OCI-LY1 (cell line): ENCODE measurements around the gene PTPRU.

Source experiments
- H2AFZ ChIP-seq: fragments of 200-600 bp; sonication (generic), shearing (Covaris generic); 2 replicates; pipeline ENCODE4 v1.6.0; 2014; ENCODE audit warnings: antibody characterized with exemption, mild to moderate bottlenecking, low read length
- H3F3A ChIP-seq: fragments of 200-600 bp; sonication (generic), shearing (Covaris generic); 2 replicates; pipeline ENCODE4 v1.6.0; 2014; ENCODE audit warnings: mild to moderate bottlenecking, antibody characterized with exemption, low read length, moderate library complexity; ENCODE audit not compliant: insufficient read depth
- H3K27ac ChIP-seq: fragments of 200-600 bp; sonication (generic); 2 replicates; pipeline ENCODE4 v1.5.1; 2014; ENCODE audit warnings: low read length, mixed run types, mild to moderate bottlenecking, low read depth; ENCODE audit not compliant: poor library complexity, severe bottlenecking
- H3K27me3 ChIP-seq: fragments of 200-600 bp; sonication (generic); 2 replicates; pipeline ENCODE4 v1.6.0; 2014; ENCODE audit warnings: antibody characterized with exemption, mild to moderate bottlenecking, low read length, moderate library complexity; ENCODE audit not compliant: insufficient read depth
- H3K36me3 ChIP-seq: fragments of 200-600 bp; sonication (generic); 2 replicates; pipeline ENCODE4 v1.6.1; 2014; ENCODE audit warnings: mild to moderate bottlenecking, antibody characterized with exemption, low read length, moderate library complexity, mixed read lengths; ENCODE audit not compliant: insufficient read depth
- H3K4me1 ChIP-seq: fragments of 200-600 bp; sonication (generic); 2 replicates; pipeline ENCODE4 v1.5.1; 2014; ENCODE audit warnings: mild to moderate bottlenecking, low read length, moderate library complexity; ENCODE audit not compliant: insufficient read depth, severe bottlenecking
- H3K4me2 ChIP-seq: fragments of 200-600 bp; sonication (generic), shearing (Covaris generic); 2 replicates; pipeline ENCODE4 v1.6.1; 2014; ENCODE audit warnings: low read length
- H3K4me3 ChIP-seq: fragments of 200-600 bp; sonication (generic); 2 replicates; pipeline ENCODE4 v1.5.1; 2014; ENCODE audit warnings: low read length, low read depth, mild to moderate bottlenecking, mixed read lengths; ENCODE audit not compliant: poor library complexity, severe bottlenecking
- H3K79me2 ChIP-seq: fragments of 200-600 bp; shearing (Covaris generic); 2 replicates; pipeline ENCODE4 v1.6.1; 2016; ENCODE audit warnings: mixed run types, low read length, mixed read lengths; ENCODE audit not compliant: insufficient read depth
- H3K9ac ChIP-seq: fragments of 200-600 bp; sonication (generic), shearing (Covaris generic); 2 replicates; pipeline ENCODE4 v1.6.1; 2014; ENCODE audit warnings: mild to moderate bottlenecking, low read length, mixed read lengths
- H3K9me2 ChIP-seq: fragments of 200-600 bp; sonication (generic), shearing (Covaris generic); 2 replicates; pipeline ENCODE4 v1.6.1; 2014; ENCODE audit warnings: low read depth, mild to moderate bottlenecking, low read length, mixed read lengths
- H3K9me3 ChIP-seq: fragments of 200-600 bp; shearing (Covaris generic); 2 replicates; pipeline ENCODE4 v1.6.1; 2014; ENCODE audit warnings: low read length, mixed read lengths
- H4K20me1 ChIP-seq: fragments of 200-600 bp; sonication (generic), shearing (Covaris generic); 2 replicates; pipeline ENCODE4 v1.6.0; 2016; ENCODE audit warnings: mild to moderate bottlenecking, low read length; ENCODE audit not compliant: insufficient read depth
- CTCF ChIP-seq: fragments of 200-600 bp; sonication (generic), shearing (Covaris generic); IDR thresholded peaks from 2 replicates; pipeline ENCODE4 v1.5.1; 2017; ENCODE audit warnings: mild to moderate bottlenecking, antibody characterized with exemption, low read length, moderate library complexity, mixed read lengths
- EZH2 ChIP-seq: fragments of 200-600 bp; sonication (generic), shearing (Covaris generic); IDR thresholded peaks from 2 replicates; pipeline ENCODE4 v1.8.0; 2017; ENCODE audit warnings: borderline replicate concordance, mixed run types, mild to moderate bottlenecking, antibody characterized with exemption, low read length, moderate library complexity, mixed read lengths

Gene PTPRU

GRCh38 chr1:29317916-29318530, 81.7 kb downstream of the PTPRU start:
- H3K36me3 ChIP-seq, result no peaks in the 10 kb centered on the region
- no peaks in the 10 kb centered on the region for H3K79me2 ChIP-seq
- H3F3A ChIP-seq, result no peaks in the 10 kb centered on the region
- no peaks in the 10 kb centered on the region for H4K20me1 ChIP-seq
- TF ChIP-seq CTCF, result no peak
- TF ChIP-seq EZH2, result no peak
- H3K9me3 ChIP-seq, result no peaks in the 10 kb centered on the region
- no peak overlapping the region for H3K9ac ChIP-seq
- H3K27ac ChIP-seq, result no peak overlapping the region
- H3K4me1 ChIP-seq, result no peaks in the 10 kb centered on the region
- H3K4me3 ChIP-seq, result no peak overlapping the region
- no peaks in the 10 kb centered on the region for H3K27me3 ChIP-seq
- no peak overlapping the region for H3K4me2 ChIP-seq
- no peak overlapping the region for H2AFZ ChIP-seq
- no peaks in the 10 kb centered on the region for H3K9me2 ChIP-seq

GRCh38 chr1:29318724-29319123, 82.4 kb downstream of the PTPRU start:
- Histone ChIP-seq H3K4me3 (no peak overlapping the region), H3K9me2 (no peaks in the 10 kb centered on the region), H3K9me3 (no peaks in the 10 kb centered on the region), H3K36me3 (no peaks in the 10 kb centered on the region), H3K4me2 (no peak overlapping the region), H3K4me1 (no peaks in the 10 kb centered on the region), H2AFZ (no peak overlapping the region), H4K20me1 (no peaks in the 10 kb centered on the region), H3K79me2 (no peaks in the 10 kb centered on the region), H3K9ac (no peak overlapping the region), H3K27me3 (no peaks in the 10 kb centered on the region), H3K27ac (no peak overlapping the region), H3F3A (no peaks in the 10 kb centered on the region)
- no peak for TF ChIP-seq CTCF
- TF ChIP-seq EZH2, result no peak

DNA sequence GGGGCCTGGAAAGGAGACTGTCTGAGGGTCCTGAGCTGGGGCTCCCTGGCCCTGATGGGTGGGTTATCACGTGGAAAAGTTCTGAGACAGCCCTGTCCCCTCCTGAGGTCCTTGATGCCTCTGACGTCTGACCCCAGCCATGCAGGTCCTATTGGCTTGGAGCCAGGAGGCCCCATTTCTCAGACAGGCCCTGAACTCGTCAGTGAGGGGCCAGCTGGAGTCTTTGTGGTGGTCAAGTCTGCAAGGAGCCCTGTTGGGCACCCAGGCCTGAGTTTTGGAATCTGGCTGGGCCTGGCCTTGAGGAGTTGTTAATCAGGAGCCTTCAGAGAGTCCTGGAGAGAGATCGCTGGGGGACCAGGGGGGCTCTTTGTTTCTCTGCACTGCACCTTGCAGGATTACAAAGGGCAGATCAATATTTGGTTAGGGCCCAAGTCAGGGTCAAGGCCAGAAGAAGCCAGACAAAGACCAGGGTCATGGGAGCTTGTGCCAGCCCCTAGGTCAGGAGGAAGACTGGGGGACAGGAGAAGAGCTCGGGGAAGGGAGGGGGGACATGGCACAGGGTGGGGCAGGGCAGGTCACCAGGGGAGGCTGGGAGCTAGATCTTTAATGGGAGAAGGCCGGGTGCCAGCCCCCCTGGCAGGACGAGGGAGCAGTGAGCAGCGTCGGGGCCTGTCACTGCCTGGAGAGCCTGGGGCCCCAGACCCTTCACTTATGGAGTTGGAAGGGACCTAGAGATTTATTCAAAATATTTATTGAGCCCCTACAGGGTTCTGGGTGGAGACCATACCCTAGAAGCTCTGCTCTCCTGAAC, 83.2 kb downstream of the PTPRU start:
- H3K9ac ChIP-seq, result no peak overlapping the region
- no peaks in the 10 kb centered on the region for H3K27me3 ChIP-seq
- no peak for TF ChIP-seq CTCF
- no peaks in the 10 kb centered on the region for H3K9me3 ChIP-seq
- no peaks in the 10 kb centered on the region for H3K79me2 ChIP-seq
- H3K4me1 ChIP-seq, result no peaks in the 10 kb centered on the region
- no peak overlapping the region for H3K4me3 ChIP-seq
- H4K20me1 ChIP-seq, result no peaks in the 10 kb centered on the region
- no peaks in the 10 kb centered on the region for H3K9me2 ChIP-seq
- H3F3A ChIP-seq, result no peaks in the 10 kb centered on the region
- no peak overlapping the region for H3K27ac ChIP-seq
- no peaks in the 10 kb centered on the region for H3K36me3 ChIP-seq
- no peak overlapping the region for H2AFZ ChIP-seq
- no peak overlapping the region for H3K4me2 ChIP-seq
